Spleen (tissue), 7 donors: ENCODE results near the gene ADAM23.

Experiments used
- CTCF ChIP-seq, 11 experiments: fragments of 200-600 bp in 7 of 11; fragments of 450-650 bp in 4 of 11; sonication (generic) in 4 of 11; IDR thresholded peaks in 8 of 11; conservative IDR thresholded peaks in 3 of 11; 1 replicate in 7 of 11; 2 replicates in 4 of 11; pipeline versions ENCODE4 v1.4.0 to v1.8.0; 2016 to 2021; ENCODE audit warnings: antibody characterized with exemption in 11 of 11, inconsistent platforms in 4 of 11, mild to moderate bottlenecking in 1 of 11
- POLR2AphosphoS5 ChIP-seq, 3 donors: sonication (generic); formaldehyde crosslinking; IDR thresholded peaks; one replicate each; pipeline ENCODE4 v1.5.1; 2017; ENCODE audit warnings: antibody characterized with exemption in 3 of 3
- donor health status: DM: no; HTN: no; CAD: no; lungs with moderate emphysema.
- donor health status: DM: no; HTN: no; CAD: no.
- donor health status: DM: no; HTN: no; CAD: no.

GRCh38 chr2:206474099-206474498, 30.8 kb downstream of the ADAM23 start:
- TF ChIP-seq CTCF (IDR thresholded peaks at IDR 0.05 in 8 of 11, conservative IDR thresholded peaks at IDR 0.05 in 3 of 11) (no peak), POLR2AphosphoS5 (IDR thresholded peaks at IDR 0.05) (no peak)
